Cardiac muscle cell (in vitro differentiated cells and primary cell): ENCODE data around the gene MLN. TPM values are rescaled to one million over a fixed set of nuclear protein-coding genes. Genes with fewer than 3 reads are reported as not detected.

Experiments used
- DNase-seq, 2 donors: peaks; one replicate each; pipeline versions ENCODE4 v3.0.0 to v3.0.0-alpha.2; 2010 to 2017; ENCODE audit warnings: low read depth in 1 of 2, low spot score in 1 of 2
- H3K27ac ChIP-seq: fragments of 200-600 bp; sonication (generic); 2 replicates; pipeline ENCODE4 v1.5.1; 2016
- H3K27me3 ChIP-seq: fragments of 200-600 bp; sonication (generic); 2 replicates; pipeline ENCODE4 v1.6.0; 2016; ENCODE audit warnings: control low read depth
- H3K36me3 ChIP-seq: fragments of 200-600 bp; sonication (generic); 2 replicates; pipeline ENCODE4 v1.5.1; 2016; ENCODE audit warnings: control low read depth
- H3K4me1 ChIP-seq: fragments of 200-600 bp; sonication (generic); 2 replicates; pipeline ENCODE4 v1.8.1; 2017; ENCODE audit warnings: low read depth, mild to moderate bottlenecking, mixed run types
- H3K4me3 ChIP-seq: fragments of 200-600 bp; sonication (generic); 2 replicates; pipeline ENCODE4 v1.5.1; 2016; ENCODE audit warnings: mild to moderate bottlenecking
- H3K9me3 ChIP-seq: fragments of 200-600 bp; sonication (generic); 2 replicates; pipeline ENCODE4 v1.5.1; 2017; ENCODE audit warnings: low read depth, mild to moderate bottlenecking, control low read depth
- CTCF ChIP-seq: IDR thresholded peaks from 2 replicates; pipeline ENCODE4 v1.5.1; 2012; ENCODE audit warnings: low read depth, mild to moderate bottlenecking, low read length
- polyA plus RNA-seq: library from polyadenylated mRNA; unstranded; fragments of >200 nt; fragmentation: Nextera tagmentation; extraction: Ambion mirVana; gene quantifications from 2 replicates; pipeline ENCODE4 v1.2.1, GENCODE V29; 2016
- total RNA-seq: library from RNA; depleted of rRNA; stranded (reverse); fragments of >200 nt; gene quantifications from 2 replicates; pipeline ENCODE4 v1.2.3, GENCODE V29; 2016

The MLN gene
- total and polyA plus RNA-seq, 2 experiments from 2014 or later: 0.55 TPM; not detected in 1

GRCh38 chr6:33785778-33786177, 18.0 kb downstream of the MLN start:
- no peak overlapping the region for H3K4me3 ChIP-seq
- H3K36me3 ChIP-seq: peaks cover 17% of the 10 kb centered on the region
- H3K27me3 ChIP-seq: no peaks in the 10 kb centered on the region
- TF ChIP-seq CTCF: no peak
- no peaks in the 10 kb centered on the region for H3K9me3 ChIP-seq
- peaks cover 22% of the 10 kb centered on the region for H3K4me1 ChIP-seq
- H3K27ac ChIP-seq: no peak overlapping the region
- DNase-seq: peak in 1 of 2 donors; percentile 38

- no peak for DNase-seq
- H3K36me3 ChIP-seq: peaks cover 17% of the 10 kb centered on the region
Measured at GRCh38 chr6:33784787-33785186, 19.0 kb downstream of the MLN start.

GRCh38 chr6:33783781-33784520, 19.9 kb downstream of the MLN start:
- Histone ChIP-seq H3K9me3 (no peaks in the 10 kb centered on the region), H3K27ac (no peak overlapping the region), H3K27me3 (no peaks in the 10 kb centered on the region), H3K4me3 (no peak overlapping the region), H3K4me1 (peaks cover 19% of the 10 kb centered on the region), H3K36me3 (peaks cover 24% of the 10 kb centered on the region)
- no peak for DNase-seq
- no peak for TF ChIP-seq CTCF

More at GRCh38 chr6:33784787-33785186, 19.0 kb downstream of the MLN start:
- no peak for TF ChIP-seq CTCF
- Histone ChIP-seq H3K4me3 (no peak overlapping the region), H3K27ac (no peak overlapping the region), H3K4me1 (peaks cover 22% of the 10 kb centered on the region), H3K27me3 (no peaks in the 10 kb centered on the region), H3K9me3 (no peaks in the 10 kb centered on the region)

GRCh38 chr6:33782561-33782960, 21.2 kb downstream of the MLN start:
- no peak for DNase-seq
- H3K36me3 ChIP-seq: peaks cover 38% of the 10 kb centered on the region
- H3K4me3 ChIP-seq: no peak overlapping the region
- H3K9me3 ChIP-seq: no peaks in the 10 kb centered on the region
- peaks cover 15% of the 10 kb centered on the region for H3K4me1 ChIP-seq
- H3K27ac ChIP-seq: no peak overlapping the region
- TF ChIP-seq CTCF: no peak
- H3K27me3 ChIP-seq: no peaks in the 10 kb centered on the region

- no peaks in the 10 kb centered on the region for H3K27me3 ChIP-seq
- peak overlapping the region; percentile 47 for H3K27ac ChIP-seq
- peaks cover 50% of the 10 kb centered on the region for H3K36me3 ChIP-seq
- no peak overlapping the region for H3K4me3 ChIP-seq
- H3K9me3 ChIP-seq: no peaks in the 10 kb centered on the region
- peak in 1 of 2 donors; percentile 61 for DNase-seq
- TF ChIP-seq CTCF: no peak
- H3K4me1 ChIP-seq: peaks cover 11% of the 10 kb centered on the region
Measured at GRCh38 chr6:33781131-33781975, 22.4 kb downstream of the MLN start.
